ENCODE measurements around the gene FUZ. TPM values are rescaled to one million over a fixed set of nuclear protein-coding genes. Genes with fewer than 3 reads are reported as not detected.

The FUZ gene
- total RNA-seq, 4 donors from 2014 or later = 10.5 to 28.8 (median 23.3) TPM

DNA sequence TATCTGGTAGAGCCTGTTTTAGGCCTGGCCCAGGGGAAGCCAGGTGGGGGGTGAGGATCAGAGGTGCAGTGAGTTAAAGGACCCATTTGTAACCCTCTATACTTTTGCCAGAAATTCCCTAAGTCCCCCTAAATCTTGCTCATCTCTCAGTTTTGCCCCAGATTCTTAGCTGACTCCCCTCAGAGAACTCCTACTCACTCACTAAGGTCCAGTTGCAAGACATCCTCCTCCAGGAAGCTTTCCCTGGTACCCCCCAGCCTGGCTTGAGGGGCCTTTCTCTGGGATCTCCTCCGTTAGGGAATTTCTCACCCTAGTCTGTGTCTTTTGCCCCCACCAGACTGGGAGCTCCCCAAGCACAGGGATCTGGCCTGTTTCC lies 51.9 kb downstream of the FUZ start:
- H3K27ac ChIP-seq = peak overlapping the region; percentile 81 to 82
- no peak overlapping the region for H3K4me3 ChIP-seq
- H3K9me3 ChIP-seq = no peaks in the 10 kb centered on the region
- H3K4me1 ChIP-seq = peaks cover 0 to 3% of the 10 kb centered on the region in 2 donors
- no peaks in the 10 kb centered on the region for H3K27me3 ChIP-seq
- H3K36me3 ChIP-seq = no peaks in the 10 kb centered on the region
- TF ChIP-seq, protein P1, sequence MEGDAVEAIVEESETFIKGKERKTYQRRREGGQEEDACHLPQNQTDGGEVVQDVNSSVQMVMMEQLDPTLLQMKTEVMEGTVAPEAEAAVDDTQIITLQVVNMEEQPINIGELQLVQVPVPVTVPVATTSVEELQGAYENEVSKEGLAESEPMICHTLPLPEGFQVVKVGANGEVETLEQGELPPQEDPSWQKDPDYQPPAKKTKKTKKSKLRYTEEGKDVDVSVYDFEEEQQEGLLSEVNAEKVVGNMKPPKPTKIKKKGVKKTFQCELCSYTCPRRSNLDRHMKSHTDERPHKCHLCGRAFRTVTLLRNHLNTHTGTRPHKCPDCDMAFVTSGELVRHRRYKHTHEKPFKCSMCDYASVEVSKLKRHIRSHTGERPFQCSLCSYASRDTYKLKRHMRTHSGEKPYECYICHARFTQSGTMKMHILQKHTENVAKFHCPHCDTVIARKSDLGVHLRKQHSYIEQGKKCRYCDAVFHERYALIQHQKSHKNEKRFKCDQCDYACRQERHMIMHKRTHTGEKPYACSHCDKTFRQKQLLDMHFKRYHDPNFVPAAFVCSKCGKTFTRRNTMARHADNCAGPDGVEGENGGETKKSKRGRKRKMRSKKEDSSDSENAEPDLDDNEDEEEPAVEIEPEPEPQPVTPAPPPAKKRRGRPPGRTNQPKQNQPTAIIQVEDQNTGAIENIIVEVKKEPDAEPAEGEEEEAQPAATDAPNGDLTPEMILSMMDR (IDR thresholded peaks at IDR 0.05) = no peak
- TF ChIP-seq POLR2A (IDR thresholded peaks at IDR 0.05) = no peak
- intact Hi-C loops (cut with DNase I; ENCODE audit: low total_unique reads) = no loop called here
- DNase-seq = no peak

DNA sequence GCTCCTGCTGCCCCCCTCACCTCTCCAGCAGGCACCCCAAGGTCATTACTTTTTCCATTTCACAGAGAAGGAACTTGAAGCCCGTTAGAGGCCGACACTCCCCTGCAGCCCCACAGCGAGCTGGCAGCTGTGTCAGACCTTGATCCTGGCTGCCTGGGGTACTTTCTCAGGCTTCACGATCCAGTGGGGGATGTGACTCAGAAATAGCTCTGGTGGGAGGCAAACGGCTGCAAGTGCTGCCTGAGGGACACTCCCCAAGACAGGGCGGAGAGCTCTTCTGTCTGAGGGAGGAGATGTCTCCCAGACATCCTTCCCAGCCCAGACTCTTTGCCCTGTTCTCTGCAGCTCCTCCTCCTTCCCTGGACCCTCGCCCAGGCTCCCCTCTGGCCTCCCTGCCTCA lies 54.8 kb downstream of the FUZ start:
- Histone ChIP-seq H3K4me1 (peaks cover 0 to 3% of the 10 kb centered on the region in 2 donors), H3K27ac (peak overlapping the region in 1 of 2 donors; percentile 47)
- DNase-seq = no peak

More for the DNA sequence above, 54.8 kb downstream of the FUZ start:
- no peak for TF ChIP-seq POLR2A (IDR thresholded peaks at IDR 0.05)
- TF ChIP-seq, protein P1 (IDR thresholded peaks at IDR 0.05) = no peak
- intact Hi-C loops (cut with DNase I; ENCODE audit: low total_unique reads) = no loop called here
- no peak overlapping the region for H3K4me3 ChIP-seq
- no peaks in the 10 kb centered on the region for H3K9me3 ChIP-seq
- H3K27me3 ChIP-seq = no peaks in the 10 kb centered on the region
- H3K36me3 ChIP-seq = no peaks in the 10 kb centered on the region

Small RNAs within 50 kb of the gene (microRNA-seq; reads per million reads assigned to microRNA genes)
- 2.0 reads per million for gene MIR4749 (ENCODE audit: borderline microRNAs expressed, borderline replicate concordance)
- gene MIR6799 (ENCODE audit: borderline microRNAs expressed, borderline replicate concordance) = not detected
- not detected for gene MIR6800 (ENCODE audit: borderline microRNAs expressed, borderline replicate concordance)

Small RNAs within 50 kb of the gene (small RNA-seq; reads per million reads assigned to genes)
- gene MIR4749 (not detected), gene MIR6799 (not detected), gene RNU6-841P (not detected)

Other genes starting within 250 kb of the FUZ start
- gene NOSIP, start 232.7 kb downstream of the FUZ start, total RNA-seq = 100 to 1,000 TPM in 1 of 4 donors, 10 to 100 TPM in 3; 29.0 to 347 (median 65.4) TPM
- gene PRRG2, start 232.0 kb downstream of the FUZ start, total RNA-seq = 1 to 10 TPM in 1 of 4 donors, under 1 TPM in 1, not detected in 2; 0.95 to 1.4 TPM
- 10 to 100 TPM in 2 of 4 donors, 1 to 10 TPM in 2; 2.6 to 63.1 (median 8.6) TPM for gene PRR12, start 222.1 kb downstream of the FUZ start, total RNA-seq
- 100 to 1,000 TPM in 1 of 4 donors, 10 to 100 TPM in 3; 17.1 to 106 (median 47.7) TPM for gene RRAS, start 173.1 kb downstream of the FUZ start, total RNA-seq
- gene SCAF1, start 171.1 kb downstream of the FUZ start, total RNA-seq = 10 to 100 TPM in 3 of 4 donors, 1 to 10 TPM in 1; 8.8 to 76.9 (median 11.4) TPM
- 100 to 1,000 TPM in 1 of 4 donors, 10 to 100 TPM in 2, 1 to 10 TPM in 1; 8.2 to 106 (median 63.9) TPM for gene IRF3, start 147.4 kb downstream of the FUZ start, total RNA-seq
- 10 to 100 TPM in 1 of 4 donors, 1 to 10 TPM in 3; 3.1 to 23.8 (median 3.5) TPM for gene BCL2L12, start 147.4 kb downstream of the FUZ start, total RNA-seq
- gene PRMT1, start 136.0 kb downstream of the FUZ start, total RNA-seq = 100 to 1,000 TPM in 3 of 4 donors, 10 to 100 TPM in 1; 78.5 to 274 (median 217) TPM
- gene ADM5, start 123.7 kb downstream of the FUZ start, total RNA-seq = 1 to 10 TPM in 3 of 4 donors, not detected in 1; 1.3 to 6.0 (median 1.5) TPM
- gene CPT1C, start 122.2 kb downstream of the FUZ start, total RNA-seq = 10 to 100 TPM in 2 of 4 donors, 1 to 10 TPM in 2; 1.5 to 26.6 (median 12.2) TPM
- 1 to 10 TPM in 1 of 4 donors, under 1 TPM in 1, not detected in 2; 0.28 to 1.9 TPM for gene TSKS, start 50.0 kb downstream of the FUZ start, total RNA-seq
- 100 to 1,000 TPM in 1 of 4 donors, 10 to 100 TPM in 3; 47.1 to 114 (median 54.7) TPM for gene AP2A1, start 46.3 kb downstream of the FUZ start, total RNA-seq
- 10 to 100 TPM; 21.1 to 48.1 (median 26.8) TPM for gene MED25, start 5.0 kb upstream of the FUZ start, total RNA-seq
- 100 to 1,000 TPM in 1 of 4 donors, 10 to 100 TPM in 3; 46.2 to 156 (median 82.0) TPM for gene PTOV1, start 37.9 kb upstream of the FUZ start, total RNA-seq
- 100 to 1,000 TPM in 1 of 4 donors, 10 to 100 TPM in 3; 47.7 to 104 (median 77.7) TPM for gene PNKP, start 54.3 kb upstream of the FUZ start, total RNA-seq
- 10 to 100 TPM in 1 of 4 donors, 1 to 10 TPM in 3; 2.6 to 26.7 (median 5.9) TPM for gene AKT1S1, start 64.1 kb upstream of the FUZ start, total RNA-seq
- 10 to 100 TPM in 3 of 4 donors, 1 to 10 TPM in 1; 9.1 to 44.1 (median 12.5) TPM for gene TBC1D17, start 64.4 kb upstream of the FUZ start, total RNA-seq
- gene IL4I1, start 83.6 kb upstream of the FUZ start, total RNA-seq = 1 to 10 TPM in 1 of 4 donors, under 1 TPM in 1, not detected in 2; 0.82 to 1.2 TPM
- gene ATF5, start 115.9 kb upstream of the FUZ start, total RNA-seq = 10 to 100 TPM in 1 of 4 donors, 1 to 10 TPM in 2, not detected in 1; 2.1 to 10.0 (median 3.6) TPM
- gene NUP62, start 116.2 kb upstream of the FUZ start, total RNA-seq = 10 to 100 TPM; 12.1 to 40.4 (median 24.6) TPM
- gene SIGLEC11, start 147.9 kb upstream of the FUZ start, total RNA-seq = 1 to 10 TPM in 2 of 4 donors, not detected in 2; 1.2 to 3.9 TPM
- 10 to 100 TPM in 3 of 4 donors, 1 to 10 TPM in 1; 1.5 to 68.8 (median 37.1) TPM for gene VRK3, start 212.1 kb upstream of the FUZ start, total RNA-seq
- gene ZNF473, start 212.7 kb upstream of the FUZ start, total RNA-seq = 10 to 100 TPM in 3 of 4 donors, 1 to 10 TPM in 1; 7.1 to 28.9 (median 16.8) TPM